Measurements from ENCODE around the gene TRAFD1.

DNA sequence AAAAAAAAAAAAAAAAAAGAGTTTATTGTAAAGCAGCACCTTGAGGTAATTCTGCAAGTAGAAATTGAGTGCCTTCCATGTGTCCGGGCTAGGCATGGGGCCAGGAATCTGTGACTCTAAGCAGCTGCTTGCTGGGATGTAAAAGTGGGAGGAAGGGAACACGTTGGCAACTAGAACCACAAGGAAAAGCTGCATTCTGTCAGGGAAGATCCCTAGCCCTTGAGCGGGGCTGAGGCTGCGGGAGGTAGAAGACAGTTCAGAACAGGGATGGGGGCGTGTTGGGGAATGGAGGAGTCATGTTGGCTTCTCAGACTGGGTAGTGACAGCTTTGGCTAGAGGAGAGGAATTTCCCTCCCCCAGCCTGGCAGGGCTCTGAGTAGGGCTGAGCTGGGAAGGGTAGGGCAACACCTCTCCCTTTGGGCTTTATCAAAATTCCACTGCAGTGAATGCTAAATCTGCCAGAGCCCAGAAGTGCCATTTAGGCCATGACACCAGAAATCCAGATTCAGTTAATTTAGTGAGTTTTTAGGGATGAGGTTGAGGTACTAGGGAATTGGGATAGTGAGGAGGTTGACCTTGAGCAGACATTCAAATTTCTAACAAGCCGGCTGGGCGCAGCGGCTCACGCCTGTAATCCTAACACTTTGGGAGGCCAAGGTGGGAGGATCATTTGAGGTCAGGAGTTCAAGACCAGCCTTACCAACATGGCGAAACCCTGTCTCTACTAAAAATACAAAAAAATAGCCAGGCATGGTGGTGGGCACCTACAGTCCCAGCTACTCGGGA is 3.4 kb upstream of the TRAFD1 start:
- TF ChIP-seq, protein P1, sequence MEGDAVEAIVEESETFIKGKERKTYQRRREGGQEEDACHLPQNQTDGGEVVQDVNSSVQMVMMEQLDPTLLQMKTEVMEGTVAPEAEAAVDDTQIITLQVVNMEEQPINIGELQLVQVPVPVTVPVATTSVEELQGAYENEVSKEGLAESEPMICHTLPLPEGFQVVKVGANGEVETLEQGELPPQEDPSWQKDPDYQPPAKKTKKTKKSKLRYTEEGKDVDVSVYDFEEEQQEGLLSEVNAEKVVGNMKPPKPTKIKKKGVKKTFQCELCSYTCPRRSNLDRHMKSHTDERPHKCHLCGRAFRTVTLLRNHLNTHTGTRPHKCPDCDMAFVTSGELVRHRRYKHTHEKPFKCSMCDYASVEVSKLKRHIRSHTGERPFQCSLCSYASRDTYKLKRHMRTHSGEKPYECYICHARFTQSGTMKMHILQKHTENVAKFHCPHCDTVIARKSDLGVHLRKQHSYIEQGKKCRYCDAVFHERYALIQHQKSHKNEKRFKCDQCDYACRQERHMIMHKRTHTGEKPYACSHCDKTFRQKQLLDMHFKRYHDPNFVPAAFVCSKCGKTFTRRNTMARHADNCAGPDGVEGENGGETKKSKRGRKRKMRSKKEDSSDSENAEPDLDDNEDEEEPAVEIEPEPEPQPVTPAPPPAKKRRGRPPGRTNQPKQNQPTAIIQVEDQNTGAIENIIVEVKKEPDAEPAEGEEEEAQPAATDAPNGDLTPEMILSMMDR (IDR thresholded peaks at IDR 0.05; ENCODE audit: low read depth, low read length): no peak
- TF ChIP-seq EZH2phosphoT487 (IDR thresholded peaks at IDR 0.05; ENCODE audit: low read depth): no peak
